ENCODE results near the gene MED10. TPM values are rescaled to one million over a fixed set of nuclear protein-coding genes. Genes with fewer than 3 reads are reported as not detected.

MED10 gene
- polyA plus RNA-seq, 4 donors: 37.6 to 43.8 (median 40.8) TPM

GRCh38 chr5:6418679-6419276 lies 40.4 kb upstream of the MED10 start:
- Histone ChIP-seq H3K4me3 (ENCODE audit: low read depth in 1 of 3, low read length in 3 of 3) (no peak overlapping the region), H3K27me3 (ENCODE audit: control insufficient read depth in 3 of 3, insufficient read depth in 3 of 3, low read length in 3 of 3) (peaks cover 0 to 2% (median 0%) of the 10 kb centered on the region in 3 donors), H3K4me1 (ENCODE audit: control insufficient read depth in 3 of 3, insufficient read depth in 2 of 3, low read depth in 1 of 3, low read length in 2 of 3) (no peaks in the 10 kb centered on the region), H3K27ac (ENCODE audit: low read depth in 1 of 3, low read length in 2 of 3) (no peak overlapping the region), H3K9me3 (ENCODE audit: control insufficient read depth in 2 of 2, insufficient read depth in 1 of 2, low read depth in 1 of 2, low read length in 1 of 2) (no peaks in the 10 kb centered on the region), H3K36me3 (ENCODE audit: control insufficient read depth in 3 of 3, insufficient read depth in 2 of 3, low read depth in 1 of 3, low read length in 3 of 3) (no peaks in the 10 kb centered on the region)
- DNase-seq (no peak), FAIRE-seq (no peak)
- 57 to 72% (median 64%) methylated on average over 3 of the region's 3 CpGs for WGBS, 3 donors

GRCh38 chr5:6417657-6418056 lies 39.3 kb upstream of the MED10 start:
- Histone ChIP-seq H3K9me3 (ENCODE audit: control insufficient read depth in 2 of 2, insufficient read depth in 1 of 2, low read depth in 1 of 2, low read length in 1 of 2) (no peaks in the 10 kb centered on the region), H3K4me3 (ENCODE audit: low read depth in 1 of 3, low read length in 3 of 3) (no peak overlapping the region), H3K27ac (ENCODE audit: low read depth in 1 of 3, low read length in 2 of 3) (no peak overlapping the region), H3K4me1 (ENCODE audit: control insufficient read depth in 3 of 3, insufficient read depth in 2 of 3, low read depth in 1 of 3, low read length in 2 of 3) (no peaks in the 10 kb centered on the region), H3K36me3 (ENCODE audit: control insufficient read depth in 3 of 3, insufficient read depth in 2 of 3, low read depth in 1 of 3, low read length in 3 of 3) (no peaks in the 10 kb centered on the region), H3K27me3 (ENCODE audit: control insufficient read depth in 3 of 3, insufficient read depth in 3 of 3, low read length in 3 of 3) (peaks cover 0 to 2% (median 0%) of the 10 kb centered on the region in 3 donors)
- no peak for FAIRE-seq
- peak in 1 of 2 donors; percentile 3 for DNase-seq
- WGBS, 3 donors: 92 to 98% (median 94%) methylated on average over 10 of the region's 10 CpGs

DNA sequence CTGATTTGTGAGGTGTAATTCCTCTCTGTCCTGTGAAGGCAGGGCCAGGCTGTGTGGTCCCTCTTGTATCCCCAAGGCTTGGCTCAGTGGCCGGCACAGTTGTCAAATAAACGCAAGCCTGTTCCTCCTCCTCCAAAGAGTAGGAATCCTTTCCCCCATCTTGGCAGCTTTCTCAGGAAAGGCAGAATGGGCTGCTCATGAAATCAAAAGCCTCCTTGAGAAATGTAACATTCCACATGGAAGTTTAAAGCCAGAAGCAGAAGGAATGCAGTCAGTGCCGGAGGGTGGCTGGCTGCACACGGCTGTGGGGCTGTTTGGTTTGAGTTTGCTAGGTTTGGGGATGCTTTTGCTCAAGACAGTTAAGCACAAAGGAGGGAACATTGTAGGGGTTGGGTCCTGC lies 34.5 kb upstream of the MED10 start:
- DNase-seq: no peak
- 66 to 78% (median 70%) methylated on average over 4 of the region's 4 CpGs for WGBS, 3 donors
- Histone ChIP-seq H3K4me3 (ENCODE audit: low read depth in 1 of 3, low read length in 3 of 3) (no peak overlapping the region), H3K36me3 (ENCODE audit: control insufficient read depth in 3 of 3, insufficient read depth in 2 of 3, low read depth in 1 of 3, low read length in 3 of 3) (no peaks in the 10 kb centered on the region), H3K27ac (ENCODE audit: low read depth in 1 of 3, low read length in 2 of 3) (no peak overlapping the region), H3K27me3 (ENCODE audit: control insufficient read depth in 3 of 3, insufficient read depth in 3 of 3, low read length in 3 of 3) (peaks cover 0 to 5% (median 1%) of the 10 kb centered on the region in 3 donors), H3K4me1 (ENCODE audit: control insufficient read depth in 3 of 3, insufficient read depth in 2 of 3, low read depth in 1 of 3, low read length in 2 of 3) (no peaks in the 10 kb centered on the region), H3K9me3 (ENCODE audit: control insufficient read depth in 2 of 2, insufficient read depth in 1 of 2, low read depth in 1 of 2, low read length in 1 of 2) (no peaks in the 10 kb centered on the region)
- no peak for FAIRE-seq

- no peaks in the 10 kb centered on the region for H3K9me3 ChIP-seq (ENCODE audit: control insufficient read depth in 2 of 2, insufficient read depth in 1 of 2, low read depth in 1 of 2, low read length in 1 of 2)
- no peak for FAIRE-seq
- no peak overlapping the region for H3K27ac ChIP-seq (ENCODE audit: low read depth in 1 of 3, low read length in 2 of 3)
- no peaks in the 10 kb centered on the region for H3K4me1 ChIP-seq (ENCODE audit: control insufficient read depth in 3 of 3, insufficient read depth in 2 of 3, low read depth in 1 of 3, low read length in 2 of 3)
- H3K27me3 ChIP-seq (ENCODE audit: control insufficient read depth in 3 of 3, insufficient read depth in 3 of 3, low read length in 3 of 3): peaks cover 0 to 9% (median 3%) of the 10 kb centered on the region in 3 donors
- no peak for DNase-seq
- H3K36me3 ChIP-seq (ENCODE audit: control insufficient read depth in 3 of 3, insufficient read depth in 2 of 3, low read depth in 1 of 3, low read length in 3 of 3): no peaks in the 10 kb centered on the region
- WGBS, 3 donors: 91 to 96% (median 95%) methylated on average over 15 of the region's 15 CpGs
- no peak overlapping the region for H3K4me3 ChIP-seq (ENCODE audit: low read depth in 1 of 3, low read length in 3 of 3)
Observed at GRCh38 chr5:6411141-6411540, 32.8 kb upstream of the MED10 start.

- FAIRE-seq: no peak
- Histone ChIP-seq H3K36me3 (ENCODE audit: control insufficient read depth in 3 of 3, insufficient read depth in 2 of 3, low read depth in 1 of 3, low read length in 3 of 3) (no peaks in the 10 kb centered on the region), H3K4me1 (ENCODE audit: control insufficient read depth in 3 of 3, insufficient read depth in 2 of 3, low read depth in 1 of 3, low read length in 2 of 3) (no peaks in the 10 kb centered on the region), H3K9me3 (ENCODE audit: control insufficient read depth in 2 of 2, insufficient read depth in 1 of 2, low read depth in 1 of 2, low read length in 1 of 2) (no peaks in the 10 kb centered on the region), H3K4me3 (ENCODE audit: low read depth in 1 of 3, low read length in 3 of 3) (no peak overlapping the region), H3K27me3 (ENCODE audit: control insufficient read depth in 3 of 3, insufficient read depth in 3 of 3, low read length in 3 of 3) (peaks cover 0 to 9% (median 3%) of the 10 kb centered on the region in 3 donors), H3K27ac (ENCODE audit: low read depth in 1 of 3, low read length in 2 of 3) (no peak overlapping the region)
- no peak for DNase-seq
- 84 to 92% (median 85%) methylated on average over 9 of the region's 9 CpGs for WGBS, 3 donors
Observed at GRCh38 chr5:6410421-6410820, 32.1 kb upstream of the MED10 start.

- no peak for DNase-seq
- H3K27ac ChIP-seq (ENCODE audit: low read depth in 1 of 3, low read length in 2 of 3): no peak overlapping the region
- no peak overlapping the region for H3K4me3 ChIP-seq (ENCODE audit: low read depth in 1 of 3, low read length in 3 of 3)
- WGBS, 3 donors: 72 to 77% (median 74%) methylated on average over 8 of the region's 8 CpGs
- no peaks in the 10 kb centered on the region for H3K36me3 ChIP-seq (ENCODE audit: control insufficient read depth in 3 of 3, insufficient read depth in 2 of 3, low read depth in 1 of 3, low read length in 3 of 3)
- H3K9me3 ChIP-seq (ENCODE audit: control insufficient read depth in 2 of 2, insufficient read depth in 1 of 2, low read depth in 1 of 2, low read length in 1 of 2): no peaks in the 10 kb centered on the region
- peaks cover 0 to 7% (median 3%) of the 10 kb centered on the region in 3 donors for H3K27me3 ChIP-seq (ENCODE audit: control insufficient read depth in 3 of 3, insufficient read depth in 3 of 3, low read length in 3 of 3)
- no peaks in the 10 kb centered on the region for H3K4me1 ChIP-seq (ENCODE audit: control insufficient read depth in 3 of 3, insufficient read depth in 2 of 3, low read depth in 1 of 3, low read length in 2 of 3)
- FAIRE-seq: no peak
Observed at GRCh38 chr5:6408627-6409446, 30.5 kb upstream of the MED10 start.

DNA sequence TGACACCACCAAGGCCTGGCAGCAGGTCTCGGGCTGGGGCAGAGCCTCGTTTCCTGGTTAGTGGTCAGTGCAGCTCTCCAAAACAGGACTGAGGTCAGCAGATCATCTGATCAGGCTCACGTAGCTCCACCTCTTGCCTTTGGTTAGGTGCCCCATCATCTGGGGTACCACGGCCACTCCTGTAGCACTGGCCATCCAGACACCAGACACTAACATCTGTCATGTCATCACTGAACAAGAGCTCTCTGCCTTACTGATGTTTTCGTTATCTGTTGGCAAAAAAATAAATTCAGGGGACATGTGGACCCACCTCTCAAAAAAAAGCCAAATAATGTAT lies 29.9 kb upstream of the MED10 start:
- DNase-seq: no peak
- no peak for FAIRE-seq
- WGBS, 3 donors: 70 to 74% (median 73%) methylated on average over 5 of the region's 5 CpGs
- Histone ChIP-seq H3K36me3 (ENCODE audit: control insufficient read depth in 3 of 3, insufficient read depth in 2 of 3, low read depth in 1 of 3, low read length in 3 of 3) (no peaks in the 10 kb centered on the region), H3K27ac (ENCODE audit: low read depth in 1 of 3, low read length in 2 of 3) (no peak overlapping the region), H3K9me3 (ENCODE audit: control insufficient read depth in 2 of 2, insufficient read depth in 1 of 2, low read depth in 1 of 2, low read length in 1 of 2) (no peaks in the 10 kb centered on the region), H3K27me3 (ENCODE audit: control insufficient read depth in 3 of 3, insufficient read depth in 3 of 3, low read length in 3 of 3) (peaks cover 0 to 7% (median 3%) of the 10 kb centered on the region in 3 donors), H3K4me1 (ENCODE audit: control insufficient read depth in 3 of 3, insufficient read depth in 2 of 3, low read depth in 1 of 3, low read length in 2 of 3) (no peaks in the 10 kb centered on the region), H3K4me3 (ENCODE audit: low read depth in 1 of 3, low read length in 3 of 3) (no peak overlapping the region)

DNA sequence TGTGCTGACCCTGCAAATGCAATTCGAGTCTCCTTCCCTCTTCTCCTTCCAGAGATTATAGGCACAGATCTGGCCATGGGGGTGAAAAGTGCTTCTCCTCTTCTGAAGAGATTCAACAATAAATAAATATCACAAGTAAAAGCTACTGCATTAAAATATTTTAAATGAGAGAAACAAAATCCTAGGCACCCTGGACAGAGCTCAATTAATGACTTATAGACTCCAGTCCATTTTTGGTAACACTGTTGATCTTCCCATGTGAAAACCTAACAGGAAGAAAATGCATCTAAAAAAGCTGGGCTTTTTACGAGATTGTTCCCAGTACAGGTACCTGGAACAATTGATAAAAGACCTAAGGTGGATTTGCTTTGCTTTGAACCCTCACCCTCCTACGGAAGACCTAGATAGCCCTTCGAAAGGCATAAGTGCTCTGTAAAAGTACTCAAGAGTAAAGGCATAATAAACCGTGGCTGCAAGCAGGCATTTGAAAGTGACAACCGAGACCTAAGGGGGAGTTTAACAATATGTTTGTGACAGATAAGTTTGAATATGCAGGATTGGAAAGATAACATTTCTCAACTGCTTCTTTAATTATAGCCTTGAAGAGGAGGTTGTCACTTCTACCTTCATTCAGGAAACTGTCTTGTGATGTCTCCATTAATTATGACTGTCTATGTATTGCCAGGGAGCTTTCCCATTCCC lies 29.4 kb upstream of the MED10 start:
- Histone ChIP-seq H3K27ac (ENCODE audit: low read depth in 1 of 3, low read length in 2 of 3) (no peak overlapping the region), H3K36me3 (ENCODE audit: control insufficient read depth in 3 of 3, insufficient read depth in 2 of 3, low read depth in 1 of 3, low read length in 3 of 3) (no peaks in the 10 kb centered on the region), H3K4me3 (ENCODE audit: low read depth in 1 of 3, low read length in 3 of 3) (no peak overlapping the region), H3K9me3 (ENCODE audit: control insufficient read depth in 2 of 2, insufficient read depth in 1 of 2, low read depth in 1 of 2, low read length in 1 of 2) (no peaks in the 10 kb centered on the region), H3K27me3 (ENCODE audit: control insufficient read depth in 3 of 3, insufficient read depth in 3 of 3, low read length in 3 of 3) (peaks cover 0 to 7% (median 3%) of the 10 kb centered on the region in 3 donors), H3K4me1 (ENCODE audit: control insufficient read depth in 3 of 3, insufficient read depth in 2 of 3, low read depth in 1 of 3, low read length in 2 of 3) (no peaks in the 10 kb centered on the region)
- DNase-seq (no peak), FAIRE-seq (no peak)
- 54 to 70% (median 61%) methylated on average over 6 of the region's 6 CpGs for WGBS, 3 donors

Measured in small intestine (tissue), 7 donors.